Fibroblast of lung (primary cell): Measurements from ENCODE around the gene CTSD.

Experiments
- CTCF ChIP-seq, 2 donors: IDR thresholded peaks in 1 of 2; conservative IDR thresholded peaks in 1 of 2; 1 replicate in 1 of 2; 2 replicates in 1 of 2; pipeline ENCODE4 v1.5.1; 2011 to 2012; ENCODE audit warnings: low read length in 2 of 2, control low read depth in 1 of 2, inconsistent platforms in 1 of 2, low read depth in 1 of 2, mild to moderate bottlenecking in 1 of 2
- EZH2 ChIP-seq: IDR thresholded peaks from 2 replicates; pipeline ENCODE4 v1.5.1; 2012; ENCODE audit warnings: low read length, control low read depth, mild to moderate bottlenecking; ENCODE audit errors: missing control alignments

GRCh38 chr11:1738380-1738779 lies 25.3 kb downstream of the CTSD start:
- TF ChIP-seq CTCF (conservative IDR thresholded peaks at IDR 0.05 in 1 of 2, IDR thresholded peaks at IDR 0.05 in 1 of 2; ENCODE audit: low read depth in 1 of 2, low read length in 2 of 2) (no peak), EZH2 (no peak)
